Stimulated activated CD8-positive, alpha-beta memory T cell treated with anti-CD3 and anti-CD28 coated beads, Interleukin-15, amount 100 ng/mL, for 24 hours (primary cell): Measurements from ENCODE around the gene SPDYE4.

ENCODE experiments used
- DNase-seq: peaks from one replicate; pipeline ENCODE4 v3.0.0-alpha.2; 2020; ENCODE audit warnings: low read depth

Gene SPDYE4

GRCh38 chr17:8785547-8786413 is 27.4 kb upstream of the SPDYE4 start:
- peak; percentile 36 for DNase-seq

- no peak for DNase-seq
Measured at GRCh38 chr17:8782176-8782575, 23.8 kb upstream of the SPDYE4 start.

- DNase-seq = no peak
Measured at GRCh38 chr17:8781776-8782175, 23.4 kb upstream of the SPDYE4 start.

- no peak for DNase-seq
Measured at GRCh38 chr17:8776881-8777280, 18.5 kb upstream of the SPDYE4 start.

GRCh38 chr17:8776248-8776647 is 17.9 kb upstream of the SPDYE4 start:
- DNase-seq = no peak

GRCh38 chr17:8766731-8767130 is 8.4 kb upstream of the SPDYE4 start:
- no peak for DNase-seq

- no peak for DNase-seq
Measured at GRCh38 chr17:8762012-8762411, 3.7 kb upstream of the SPDYE4 start.

GRCh38 chr17:8757189-8757588 is 1.2 kb downstream of the SPDYE4 start:
- DNase-seq = no peak

- no peak for DNase-seq
Measured at GRCh38 chr17:8755590-8756255, 2.6 kb downstream of the SPDYE4 start.

- no peak for DNase-seq
Measured at GRCh38 chr17:8754890-8755289, 3.5 kb downstream of the SPDYE4 start.

GRCh38 chr17:8753976-8754440 is 4.3 kb downstream of the SPDYE4 start:
- DNase-seq = no peak

- DNase-seq = no peak
Measured at GRCh38 chr17:8753136-8753975, 5.0 kb downstream of the SPDYE4 start.

GRCh38 chr17:8749616-8750015 is 8.7 kb downstream of the SPDYE4 start:
- no peak for DNase-seq

GRCh38 chr17:8747742-8748141 is 10.6 kb downstream of the SPDYE4 start:
- DNase-seq = no peak

GRCh38 chr17:8746501-8747236 is 11.7 kb downstream of the SPDYE4 start:
- no peak for DNase-seq

- DNase-seq = peak; percentile 79
Measured at GRCh38 chr17:8745586-8746500, 12.5 kb downstream of the SPDYE4 start.

- DNase-seq = no peak
Measured at GRCh38 chr17:8744086-8744785, 14.1 kb downstream of the SPDYE4 start.

- DNase-seq = no peak
Measured at GRCh38 chr17:8742819-8743218, 15.5 kb downstream of the SPDYE4 start.

- DNase-seq = no peak
Measured at GRCh38 chr17:8742274-8742673, 16.1 kb downstream of the SPDYE4 start.

GRCh38 chr17:8741771-8742170 is 16.6 kb downstream of the SPDYE4 start:
- DNase-seq = no peak
